Lower leg skin (tissue), 4 donors: Measurements from ENCODE around the gene AUTS2. TPM values are rescaled to one million over a fixed set of nuclear protein-coding genes. Genes with fewer than 3 reads are reported as not detected.

Experiments used
- DNase-seq, 2 donors: peaks; one replicate each; pipeline ENCODE4 v3.0.0-alpha.2; 2019; ENCODE audit warnings: low spot score in 2 of 2
- H3K4me3 ChIP-seq: fragments of 200-600 bp; sonication (generic); 2 replicates; pipeline ENCODE4 v1.5.1; 2017; ENCODE audit warnings: mild to moderate bottlenecking, low read depth; ENCODE audit not compliant: poor library complexity, severe bottlenecking
- CTCF ChIP-seq, 3 donors: fragments of 450-650 bp; IDR thresholded peaks; one replicate each; pipeline ENCODE4 v1.5.1; 2016; ENCODE audit warnings: antibody characterized with exemption in 3 of 3, mild to moderate bottlenecking in 3 of 3, moderate library complexity in 2 of 3
- POLR2A ChIP-seq, 2 donors: fragments of 450-650 bp; IDR thresholded peaks; one replicate each; pipeline ENCODE4 v1.6.1; 2016 to 2017; ENCODE audit warnings: antibody characterized with exemption in 2 of 2, mild to moderate bottlenecking in 1 of 2, moderate library complexity in 1 of 2
- WGBS, 2 donors: methylation state at CpG; one replicate each; pipeline ENCODE4 v1.1.5; 2018; 5-methylcytosine and 5-hydroxymethylcytosine counted together
- intact Hi-C: fragments of 100-400 bp; cut with DNase I; formaldehyde crosslinking; loops from one replicate; pipeline ENCODE4 v1.15.0; 2023; ENCODE audit warnings: low total_unique reads
- total RNA-seq, 4 donors: library from RNA; depleted of rRNA; stranded (reverse); fragments of >200 nt; gene quantifications; one replicate each; pipeline ENCODE4 v1.1.0, GENCODE V29; 2016

The AUTS2 gene
- total RNA-seq, 4 donors from 2014 or later, result 30.8 to 41.9 (median 40.5) TPM

GRCh38 chr7:69966766-69967591 lies 368.7 kb downstream of the AUTS2 start:
- intact Hi-C loops, result no loop called here
- 66 to 67% methylated on average over 8 of the region's 8 CpGs for WGBS, 2 donors
- H3K4me3 ChIP-seq, result no peak overlapping the region
- TF ChIP-seq CTCF (IDR thresholded peaks at IDR 0.05) (no peak), POLR2A (IDR thresholded peaks at IDR 0.05) (no peak)
- no peak for DNase-seq

- no peak for DNase-seq
- H3K4me3 ChIP-seq, result no peak overlapping the region
- intact Hi-C loops, result no loop called here
- 55 to 74% methylated on average over 3 of the region's 3 CpGs for WGBS, 2 donors
- TF ChIP-seq POLR2A (IDR thresholded peaks at IDR 0.05), result no peak
- no peak for TF ChIP-seq CTCF (IDR thresholded peaks at IDR 0.05)
These were observed 369.6 kb downstream of the AUTS2 start for GRCh38 chr7:69967689-69968450.

- WGBS, 2 donors, result 75 to 78% methylated on average over 4 of the region's 4 CpGs
- DNase-seq, result no peak
- TF ChIP-seq POLR2A (IDR thresholded peaks at IDR 0.05) (no peak), CTCF (IDR thresholded peaks at IDR 0.05) (no peak)
- no peak overlapping the region for H3K4me3 ChIP-seq
- intact Hi-C loops, result no loop called here
These were observed 370.8 kb downstream of the AUTS2 start for GRCh38 chr7:69968969-69969556.

- 58 to 71% methylated on average over 4 of the region's 4 CpGs for WGBS, 2 donors
- no peak for DNase-seq
- TF ChIP-seq POLR2A (IDR thresholded peaks at IDR 0.05) (no peak), CTCF (IDR thresholded peaks at IDR 0.05) (no peak)
- intact Hi-C loops, result no loop called here
- H3K4me3 ChIP-seq, result no peak overlapping the region
These were observed 383.4 kb downstream of the AUTS2 start for GRCh38 chr7:69981646-69982045.

GRCh38 chr7:69982197-69982596 lies 383.9 kb downstream of the AUTS2 start:
- WGBS, 2 donors, result 33 to 40% methylated on average over 1 of the region's 1 CpG
- H3K4me3 ChIP-seq, result no peak overlapping the region
- intact Hi-C loops, result no loop called here
- TF ChIP-seq CTCF (IDR thresholded peaks at IDR 0.05), result no peak
- TF ChIP-seq POLR2A (IDR thresholded peaks at IDR 0.05), result no peak
- DNase-seq, result no peak
